Vagina (tissue), 2 donors: ENCODE data around the gene CFAP100.

ENCODE experiments used
- POLR2A ChIP-seq, 2 donors: fragments of 450-650 bp; IDR thresholded peaks; one replicate each; pipeline ENCODE4 v1.6.1; 2017; ENCODE audit warnings: antibody characterized with exemption in 2 of 2, mild to moderate bottlenecking in 2 of 2, moderate library complexity in 2 of 2
- POLR2AphosphoS5 ChIP-seq, 2 donors: sonication (generic); formaldehyde crosslinking; IDR thresholded peaks; one replicate each; pipeline ENCODE4 v1.9.0; 2017; ENCODE audit warnings: antibody characterized with exemption in 2 of 2, mild to moderate bottlenecking in 2 of 2, low read depth in 1 of 2; ENCODE audit not compliant: insufficient read depth in 1 of 2

DNA sequence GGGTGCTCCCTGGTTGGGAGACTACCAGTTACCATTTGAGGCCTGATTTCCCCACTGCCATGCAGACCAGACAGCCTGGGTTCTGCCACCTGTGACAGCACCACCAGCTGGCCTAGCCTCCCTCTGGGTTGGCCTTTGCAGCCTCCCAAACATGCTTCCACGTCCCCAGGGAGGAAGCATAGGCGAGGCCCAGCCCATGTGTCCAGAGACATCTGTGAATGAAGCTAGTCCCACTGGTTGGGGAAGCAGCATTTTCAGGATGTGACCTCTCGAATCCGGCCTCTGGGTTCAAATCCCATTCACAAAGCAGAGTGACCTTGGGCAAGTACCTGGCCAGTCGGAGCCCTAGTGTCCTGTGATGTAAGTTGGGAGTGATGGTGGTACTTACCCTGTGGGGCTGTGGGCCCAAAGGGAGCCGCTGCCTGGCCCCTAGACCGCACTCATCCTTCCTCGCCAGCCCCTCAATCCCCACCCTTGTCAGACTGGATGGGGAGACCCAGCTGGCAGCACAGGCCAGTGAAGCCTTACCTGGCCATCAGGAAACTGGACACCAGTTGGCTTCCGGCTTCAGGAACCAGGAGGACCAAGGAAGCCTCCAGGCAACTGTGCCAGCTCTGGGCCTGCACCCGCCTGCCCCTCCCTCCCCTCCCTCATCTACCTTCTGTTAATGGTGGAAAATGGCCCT is 43.5 kb upstream of the CFAP100 start:
- TF ChIP-seq POLR2AphosphoS5 (IDR thresholded peaks at IDR 0.05; ENCODE audit: insufficient read depth in 1 of 2, low read depth in 1 of 2) (no peak), POLR2A (IDR thresholded peaks at IDR 0.05) (no peak)
